Astrocyte of the spinal cord (primary cell): ENCODE data around the gene LPAR2.

Experiments used
- DNase-seq: peaks from one replicate; pipeline ENCODE4 v3.0.0; 2011; ENCODE audit warnings: low read depth, low spot score
- H3K4me3 ChIP-seq: 2 replicates; pipeline ENCODE4 v1.5.1; 2011; ENCODE audit warnings: low read depth, mild to moderate bottlenecking, low read length, moderate library complexity
- in situ Hi-C: cut with HindIII; loops from 2 replicates; pipeline ENCODE4 v1.10.0; 2017; ENCODE audit warnings: low sequenced_read_pairs
- TF ChIP-seq, protein P1 (sequence below): IDR thresholded peaks from 2 replicates; pipeline ENCODE4 v1.5.1; 2012; ENCODE audit warnings: low read depth, mild to moderate bottlenecking, low read length, inconsistent platforms

LPAR2 gene

DNA sequence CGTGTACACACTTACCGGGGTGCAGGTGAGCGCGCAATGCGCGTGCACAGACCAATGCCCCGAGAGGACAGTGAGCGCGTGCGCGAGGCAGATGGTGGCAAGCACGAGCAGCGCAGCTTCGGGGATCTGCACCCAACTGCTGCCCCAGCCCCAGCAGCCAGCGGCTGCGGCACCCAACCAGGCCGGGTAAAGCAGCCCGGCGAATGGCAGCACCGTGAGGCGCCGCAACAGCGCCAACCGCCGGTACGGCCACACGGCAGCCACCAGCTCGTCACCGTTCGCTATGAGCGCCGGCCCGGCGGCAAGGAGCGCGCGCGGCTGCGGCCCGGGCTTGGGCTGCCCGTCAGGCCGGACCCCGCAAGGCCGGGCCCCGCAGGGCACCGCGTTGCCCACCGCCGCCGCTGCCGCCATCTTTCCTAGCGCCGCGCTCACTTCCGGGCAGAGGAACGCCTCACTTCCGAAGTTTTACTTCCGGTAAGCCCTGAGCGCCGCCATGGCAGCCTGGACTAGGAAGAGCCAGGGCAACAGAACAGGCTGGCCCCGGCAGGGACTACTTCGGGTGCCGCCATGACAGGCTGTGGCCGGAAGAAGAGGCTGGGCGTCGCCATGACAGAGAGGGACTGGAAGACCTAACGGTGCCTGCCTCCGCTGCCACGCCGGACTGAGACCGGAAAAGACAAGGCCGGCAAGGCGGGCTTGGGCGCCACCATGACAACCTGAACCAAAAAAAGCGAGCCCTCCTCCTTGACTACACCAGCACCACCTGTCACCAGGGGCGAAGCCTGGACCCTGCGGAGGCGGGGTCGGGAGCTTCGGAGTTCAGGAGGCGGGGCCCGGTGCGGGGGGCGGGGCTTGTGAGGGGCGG lies 35.5 kb upstream of the LPAR2 start, which contains the start of gene ATP13A1:
Gene ATP13A1, minus strand, starts transcription at position 421 of the 865 bp plus-strand sequence. Its CDS starts 10 bp downstream, at position 411.
- peak within 1 kb of the TSS; percentile 71 for H3K4me3 ChIP-seq
- in situ Hi-C loops: no loop called here
- peak; percentile 98 for DNase-seq
- TF ChIP-seq, protein P1, sequence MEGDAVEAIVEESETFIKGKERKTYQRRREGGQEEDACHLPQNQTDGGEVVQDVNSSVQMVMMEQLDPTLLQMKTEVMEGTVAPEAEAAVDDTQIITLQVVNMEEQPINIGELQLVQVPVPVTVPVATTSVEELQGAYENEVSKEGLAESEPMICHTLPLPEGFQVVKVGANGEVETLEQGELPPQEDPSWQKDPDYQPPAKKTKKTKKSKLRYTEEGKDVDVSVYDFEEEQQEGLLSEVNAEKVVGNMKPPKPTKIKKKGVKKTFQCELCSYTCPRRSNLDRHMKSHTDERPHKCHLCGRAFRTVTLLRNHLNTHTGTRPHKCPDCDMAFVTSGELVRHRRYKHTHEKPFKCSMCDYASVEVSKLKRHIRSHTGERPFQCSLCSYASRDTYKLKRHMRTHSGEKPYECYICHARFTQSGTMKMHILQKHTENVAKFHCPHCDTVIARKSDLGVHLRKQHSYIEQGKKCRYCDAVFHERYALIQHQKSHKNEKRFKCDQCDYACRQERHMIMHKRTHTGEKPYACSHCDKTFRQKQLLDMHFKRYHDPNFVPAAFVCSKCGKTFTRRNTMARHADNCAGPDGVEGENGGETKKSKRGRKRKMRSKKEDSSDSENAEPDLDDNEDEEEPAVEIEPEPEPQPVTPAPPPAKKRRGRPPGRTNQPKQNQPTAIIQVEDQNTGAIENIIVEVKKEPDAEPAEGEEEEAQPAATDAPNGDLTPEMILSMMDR: peak; percentile 26

- in situ Hi-C loops: no loop called here
- DNase-seq: no peak
- TF ChIP-seq, protein P1: no peak
- H3K4me3 ChIP-seq: peak overlapping the region; percentile 71
Measured at GRCh38 chr19:19662871-19663255, 34.8 kb upstream of the LPAR2 start.

- peak overlapping the region; percentile 71 for H3K4me3 ChIP-seq
- no peak for DNase-seq
- TF ChIP-seq, protein P1: no peak
- in situ Hi-C loops: no loop called here
Measured at GRCh38 chr19:19662344-19662743, 34.3 kb upstream of the LPAR2 start.

- H3K4me3 ChIP-seq: no peak overlapping the region
- TF ChIP-seq, protein P1: no peak
- DNase-seq: no peak
- in situ Hi-C loops: no loop called here
Measured at GRCh38 chr19:19661675-19662251, 33.7 kb upstream of the LPAR2 start.

DNA sequence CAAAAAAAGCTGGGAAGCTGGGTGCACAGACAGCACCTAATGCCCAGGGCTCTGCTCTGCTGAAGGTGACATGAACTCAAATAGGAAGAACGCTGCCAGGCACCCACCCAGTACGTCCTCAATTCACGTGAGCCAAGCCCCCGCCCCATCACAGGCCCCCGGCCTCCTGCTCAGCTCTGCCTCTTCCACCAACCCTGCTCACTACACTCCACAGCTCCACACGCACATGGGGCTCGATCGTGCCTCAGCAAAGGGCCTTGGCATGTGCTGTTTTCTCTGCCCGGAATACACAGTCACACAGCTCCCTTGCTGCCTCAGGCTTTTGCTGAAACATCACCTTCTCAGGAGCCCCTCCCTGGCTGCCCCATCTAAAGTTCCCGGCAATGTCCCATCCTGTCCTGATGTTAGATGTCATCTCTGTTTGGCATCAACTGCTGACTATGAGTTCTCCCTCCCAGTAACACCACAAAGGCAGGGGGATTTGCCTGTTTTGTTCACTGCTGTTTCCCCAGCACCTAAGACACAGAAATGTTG lies 33.2 kb upstream of the LPAR2 start:
- DNase-seq: no peak
- TF ChIP-seq, protein P1: no peak
- in situ Hi-C loops: no loop called here
- H3K4me3 ChIP-seq: no peak overlapping the region

DNA sequence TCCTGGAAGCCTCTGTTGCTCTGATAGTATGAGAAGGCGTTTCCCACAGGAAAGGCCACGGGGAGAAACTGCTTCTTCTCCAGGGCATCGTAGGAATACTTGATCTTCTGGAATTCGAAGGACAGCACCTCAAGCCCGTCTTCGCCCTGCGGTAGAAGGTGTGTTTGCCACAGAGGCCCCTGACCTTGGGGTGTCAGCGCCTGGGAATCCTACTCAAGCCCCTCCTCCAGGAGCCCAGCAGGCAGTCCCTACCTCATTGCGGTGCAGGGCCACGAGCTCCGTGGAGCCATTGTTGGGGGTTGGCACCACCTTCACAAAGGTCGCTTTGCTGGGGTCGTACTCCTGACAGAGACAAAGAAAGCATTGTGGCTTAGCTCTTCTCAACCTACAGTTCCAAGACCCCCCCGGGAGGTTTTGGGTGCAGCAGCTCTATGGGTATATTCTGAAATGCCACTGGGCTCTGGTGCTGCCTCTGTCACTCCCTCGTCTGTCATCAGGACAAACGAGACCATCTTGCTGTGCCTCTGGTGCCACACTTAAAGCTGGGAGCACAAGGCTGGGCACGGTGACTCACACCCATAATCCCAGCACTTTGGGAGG lies 31.7 kb upstream of the LPAR2 start:
- in situ Hi-C loops: no loop called here
- H3K4me3 ChIP-seq: no peak overlapping the region
- no peak for DNase-seq
- TF ChIP-seq, protein P1: no peak
